HG03558 (cell line): Measurements from ENCODE around the gene CYP2S1.
"Not testable (repeated sequence)": the region's sequence is repeated elsewhere in the genome, so short reads cannot be mapped to it uniquely, and the experiment has no call there.

Experiments
- ATAC-seq: cut with Tn5 transposase; IDR thresholded peaks from one replicate; pipeline ENCODE4 v1.9.1; 2021; ENCODE audit warnings: moderate number of reproducible peaks; ENCODE audit not compliant: unreplicated experiment; ENCODE audit errors: extremely low read depth

Gene CYP2S1

DNA sequence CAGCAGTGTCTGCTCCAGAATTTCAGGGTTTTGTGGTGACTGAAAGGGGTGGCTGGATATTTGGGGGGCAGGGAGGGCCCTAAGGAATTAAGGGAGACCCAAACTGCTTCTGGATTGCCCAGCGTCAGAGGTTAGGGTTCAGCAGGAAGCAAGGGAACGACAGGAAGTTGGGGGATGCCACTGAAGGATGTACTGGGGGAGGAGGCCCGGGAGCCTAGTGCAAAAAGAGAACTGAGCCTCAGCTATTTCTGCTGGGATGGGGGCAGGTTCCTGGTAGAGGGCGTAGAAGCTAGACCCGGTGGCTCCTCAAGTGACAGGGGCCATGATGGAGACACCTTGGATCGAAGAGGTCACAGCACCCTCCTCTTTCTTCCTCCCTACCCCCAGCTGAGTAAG, 1.1 kb downstream of the CYP2S1 start:
- ATAC-seq = no peak

DNA sequence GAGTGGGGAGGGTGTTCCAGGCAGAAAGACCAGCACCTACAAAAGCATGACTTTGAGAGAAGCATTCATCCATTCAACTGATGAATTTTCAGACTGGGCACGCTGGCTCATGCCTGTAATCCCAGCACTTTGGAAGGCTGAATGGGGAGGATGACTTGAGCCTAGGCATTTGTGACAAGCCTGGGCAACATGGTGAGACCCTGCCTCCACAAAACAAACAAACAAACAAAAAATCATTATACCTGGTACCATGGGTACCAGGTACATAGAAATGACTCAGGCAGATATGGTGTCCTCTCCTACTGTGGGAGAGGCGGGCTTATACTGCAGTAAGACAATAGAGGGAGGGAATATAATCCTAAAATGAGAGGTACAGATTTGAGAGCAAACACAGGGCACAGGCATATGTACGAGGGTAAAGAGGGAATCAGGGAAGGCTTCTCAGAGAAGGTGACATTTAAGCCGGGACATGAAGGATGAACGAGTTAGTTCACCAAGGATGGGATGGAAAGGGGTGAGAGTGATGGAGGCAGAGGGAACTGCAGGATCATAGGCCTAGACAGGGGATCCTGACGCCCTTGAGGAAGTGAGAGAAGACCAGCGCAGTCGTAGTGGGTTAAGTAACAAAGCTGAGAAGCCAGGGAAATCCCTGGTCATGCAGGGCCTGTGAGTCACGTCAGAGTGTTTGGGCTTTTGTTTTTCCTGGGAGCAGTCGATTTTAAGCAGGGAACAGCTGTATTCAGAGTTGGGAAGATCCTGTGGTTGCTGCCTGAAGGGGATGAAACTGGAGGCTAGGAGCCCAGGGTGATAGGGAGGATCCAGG, 2.9 kb downstream of the CYP2S1 start:
- no peak for ATAC-seq

DNA sequence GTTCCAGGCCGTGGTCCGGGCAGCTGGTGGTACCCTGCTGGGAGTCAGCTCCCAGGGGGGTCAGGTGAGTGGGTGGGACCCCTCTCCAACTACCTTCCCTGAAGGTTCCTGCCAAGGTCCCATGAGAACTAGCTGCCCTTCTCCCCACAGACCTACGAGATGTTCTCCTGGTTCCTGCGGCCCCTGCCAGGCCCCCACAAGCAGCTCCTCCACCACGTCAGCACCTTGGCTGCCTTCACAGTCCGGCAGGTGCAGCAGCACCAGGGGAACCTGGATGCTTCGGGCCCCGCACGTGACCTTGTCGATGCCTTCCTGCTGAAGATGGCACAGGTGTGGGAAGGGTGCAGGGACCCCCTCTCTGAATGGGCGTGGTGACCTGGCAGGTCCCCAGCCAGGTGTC, 5.5 kb downstream of the CYP2S1 start:
- no peak for ATAC-seq

DNA sequence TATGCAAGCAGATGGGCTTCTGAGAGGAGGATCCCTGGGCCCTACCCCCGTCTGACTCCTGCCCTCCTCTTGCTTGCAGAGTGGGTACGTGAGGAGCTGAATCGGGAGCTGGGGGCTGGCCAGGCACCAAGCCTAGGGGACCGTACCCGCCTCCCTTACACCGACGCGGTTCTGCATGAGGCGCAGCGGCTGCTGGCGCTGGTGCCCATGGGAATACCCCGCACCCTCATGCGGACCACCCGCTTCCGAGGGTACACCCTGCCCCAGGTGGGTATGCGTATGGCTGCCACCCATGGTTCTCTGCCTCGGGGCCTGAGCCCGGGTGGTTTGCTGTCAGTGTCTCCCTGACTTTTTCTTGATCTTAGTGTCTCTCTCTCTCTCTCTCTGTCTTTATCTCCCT, 10.4 kb downstream of the CYP2S1 start:
- ATAC-seq = no peak

DNA sequence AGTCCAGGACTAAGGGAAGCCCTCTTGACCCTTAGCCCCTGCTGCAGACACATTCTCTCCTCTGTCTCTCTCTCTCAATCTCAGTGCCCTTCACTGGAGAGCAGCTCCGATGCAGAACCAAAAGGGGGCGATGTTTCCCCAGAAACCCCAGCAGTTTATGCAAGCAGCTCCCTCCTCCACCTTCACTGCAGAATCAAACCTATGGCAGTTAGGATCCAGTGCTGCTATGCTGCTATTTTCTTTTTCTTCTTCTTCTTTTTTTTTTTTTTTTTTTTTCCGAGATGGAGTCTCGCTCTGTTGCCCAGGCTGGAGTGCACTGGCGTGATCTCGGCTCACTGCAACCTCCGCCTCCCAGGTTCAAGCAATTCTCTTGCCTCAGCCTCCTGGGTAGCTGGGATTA, 11.3 kb downstream of the CYP2S1 start:
- ATAC-seq = not testable (repeated sequence)

DNA sequence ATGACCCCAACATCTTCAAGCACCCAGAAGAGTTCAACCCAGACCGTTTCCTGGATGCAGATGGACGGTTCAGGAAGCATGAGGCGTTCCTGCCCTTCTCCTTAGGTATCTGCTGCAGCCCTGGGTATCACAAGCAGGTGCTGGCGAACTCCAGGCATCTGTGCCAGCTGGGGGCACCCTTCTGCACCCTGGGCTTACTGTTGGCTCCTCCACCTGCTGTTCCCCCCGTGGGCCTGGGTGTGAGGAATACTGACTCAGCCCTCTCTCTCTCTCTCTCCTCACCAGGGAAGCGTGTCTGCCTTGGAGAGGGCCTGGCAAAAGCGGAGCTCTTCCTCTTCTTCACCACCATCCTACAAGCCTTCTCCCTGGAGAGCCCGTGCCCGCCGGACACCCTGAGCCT, 13.0 kb downstream of the CYP2S1 start:
- ATAC-seq = no peak

DNA sequence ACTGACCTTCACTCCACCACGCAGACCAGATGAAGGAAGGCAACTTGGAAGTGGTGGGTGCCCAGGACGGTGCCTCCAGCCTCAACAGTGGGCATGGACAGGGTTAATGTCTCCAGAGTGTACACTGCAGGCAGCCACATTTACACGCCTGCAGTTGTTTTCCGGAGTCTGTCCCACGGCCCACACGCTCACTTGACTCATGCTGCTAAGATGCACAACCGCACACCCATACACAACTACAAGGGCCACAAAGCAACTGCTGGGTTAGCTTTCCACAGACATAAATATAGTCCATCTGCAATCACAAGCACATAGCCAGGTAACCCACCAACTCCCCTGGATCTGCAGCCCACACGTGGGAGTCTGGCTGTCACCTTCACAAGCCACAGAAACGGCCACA, 13.4 kb downstream of the CYP2S1 start:
- no peak for ATAC-seq

DNA sequence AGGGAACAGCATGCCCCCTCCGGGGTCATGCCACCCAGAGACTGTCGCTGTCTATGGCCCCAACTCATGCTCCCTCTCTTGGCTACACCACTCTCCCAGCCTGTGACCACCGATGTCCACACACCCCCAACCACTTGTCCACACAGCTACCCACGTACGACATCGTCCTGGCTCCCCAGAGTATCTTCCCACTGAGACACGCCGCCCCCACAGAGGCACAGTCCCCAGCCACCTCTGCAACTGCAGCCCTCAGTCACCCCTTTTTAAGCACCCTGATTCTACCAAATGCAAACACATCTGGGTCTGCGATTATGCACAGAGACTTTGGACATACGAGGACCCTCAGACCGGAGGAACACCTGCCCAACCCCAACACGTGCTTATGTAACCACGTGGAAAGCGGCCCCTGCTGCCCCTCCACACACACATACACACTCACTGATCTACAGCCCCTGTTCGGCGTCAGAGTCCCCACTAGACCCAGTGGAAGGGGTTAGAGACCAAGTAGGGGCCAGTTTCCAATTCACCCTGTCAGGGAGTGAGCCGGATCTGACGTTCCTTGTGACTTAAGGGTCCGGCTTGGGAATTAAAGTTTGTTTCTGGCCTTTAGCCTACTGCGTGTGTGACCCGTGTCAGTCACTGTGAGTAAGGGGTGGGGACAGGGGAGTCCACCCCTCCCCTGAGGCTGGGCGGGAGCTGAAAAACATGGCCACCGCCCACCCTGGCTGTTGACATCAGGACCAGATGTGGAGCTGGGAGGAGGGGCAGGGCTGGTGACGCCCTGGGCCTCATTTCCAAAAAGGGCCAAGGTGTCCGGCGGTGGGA, 14.1 kb downstream of the CYP2S1 start:
- ATAC-seq = no peak

DNA sequence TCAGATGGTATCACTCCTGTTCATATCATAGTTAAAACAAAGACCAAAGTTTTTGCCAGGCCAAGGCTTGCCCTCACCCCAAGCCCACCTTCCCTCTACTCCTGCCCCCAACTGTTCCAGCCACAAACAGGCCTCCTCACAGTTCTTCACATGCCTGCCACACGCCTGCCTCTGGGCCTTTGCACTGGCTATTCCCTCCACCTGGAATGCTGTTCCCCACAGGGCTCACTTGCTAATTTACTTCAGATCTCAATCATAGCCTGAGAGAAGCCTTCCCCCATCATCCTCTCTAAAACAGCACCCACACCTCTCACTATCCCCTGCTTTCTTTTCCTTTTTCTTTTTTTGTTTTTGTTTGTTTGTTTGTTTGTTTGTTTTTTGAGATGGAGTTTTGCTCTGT, 21.1 kb downstream of the CYP2S1 start:
- ATAC-seq = no peak

DNA sequence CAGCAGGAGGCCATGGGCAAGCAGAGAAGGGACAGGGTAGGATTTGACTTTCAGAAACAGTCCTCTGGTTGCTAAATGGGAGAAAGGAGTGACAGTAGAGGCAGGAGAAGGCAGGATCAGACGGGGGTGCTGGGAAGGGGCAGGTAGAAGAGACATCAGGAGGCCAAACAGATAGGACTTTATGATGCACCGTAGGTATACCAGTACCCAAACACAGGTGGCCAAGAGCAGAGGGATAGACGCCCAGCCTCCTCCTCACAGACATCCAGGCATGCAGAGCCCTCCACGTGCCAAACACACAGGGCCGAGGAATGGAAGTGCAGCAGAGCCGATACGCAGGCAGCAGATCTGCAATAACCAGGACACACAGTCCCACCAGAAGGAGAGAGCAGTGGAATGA, 24.7 kb downstream of the CYP2S1 start:
- no peak for ATAC-seq

DNA sequence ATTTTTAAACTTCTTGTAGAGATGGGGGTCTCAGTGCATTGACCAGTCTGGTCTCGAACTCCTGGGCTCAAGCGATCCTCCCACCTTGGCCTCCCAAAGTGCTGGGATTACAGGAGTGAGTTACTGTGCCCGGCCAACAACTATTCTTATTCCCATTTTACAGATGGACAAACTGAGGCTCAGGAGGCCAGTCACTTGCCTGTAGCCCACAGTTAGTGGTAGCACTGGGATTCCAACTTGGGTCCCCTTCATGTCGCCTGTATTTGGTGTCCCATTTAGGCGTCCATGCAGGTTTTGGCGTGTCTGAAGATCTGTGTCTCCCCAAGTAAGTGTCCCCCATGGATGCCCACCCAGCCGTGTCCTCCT, 25.2 kb downstream of the CYP2S1 start:
- ATAC-seq = no peak

DNA sequence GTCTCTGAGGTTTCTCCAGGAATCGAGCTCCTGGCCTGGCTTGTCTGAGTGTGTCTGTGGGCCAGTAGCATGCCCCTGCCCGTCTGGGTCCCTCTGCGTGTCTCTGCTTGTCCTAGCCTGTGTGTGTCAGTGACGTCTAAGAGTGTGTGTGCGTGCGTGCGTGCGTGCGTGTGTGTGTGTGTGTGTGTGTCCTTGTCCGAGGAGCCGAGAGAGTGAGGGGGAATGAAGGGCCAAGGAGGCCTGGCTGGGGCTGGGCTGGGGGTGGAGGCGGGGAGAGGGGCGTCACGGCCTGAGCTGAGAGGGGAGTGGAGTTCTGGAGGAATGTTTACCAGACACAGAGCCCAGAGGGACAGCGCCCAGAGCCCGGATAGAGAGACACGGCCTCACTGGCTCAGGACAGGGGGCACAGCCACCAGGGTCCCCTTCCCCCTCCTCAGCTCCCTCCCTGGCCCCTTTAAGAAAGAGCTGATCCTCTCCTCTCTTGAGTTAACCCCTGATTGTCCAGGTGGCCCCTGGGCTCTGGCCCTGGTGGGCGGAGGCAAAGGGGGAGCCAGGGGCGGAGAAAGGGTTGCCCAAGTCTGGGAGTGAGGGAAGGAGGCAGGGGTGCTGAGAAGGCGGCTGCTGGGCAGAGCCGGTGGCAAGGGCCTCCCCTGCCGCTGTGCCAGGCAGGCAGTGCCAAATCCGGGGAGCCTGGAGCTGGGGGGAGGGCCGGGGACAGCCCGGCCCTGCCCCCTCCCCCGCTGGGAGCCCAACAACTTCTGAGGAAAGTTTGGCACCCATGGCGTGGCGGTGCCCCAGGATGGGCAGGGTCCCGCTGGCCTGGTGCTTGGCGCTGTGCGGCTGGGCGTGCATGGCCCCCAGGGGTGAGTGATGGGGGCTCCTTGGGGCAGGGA, 25.8 kb downstream of the CYP2S1 start, which contains the start of gene AXL:
Gene AXL, plus strand, starts transcription at position 609 of the 893 bp plus-strand sequence. Its CDS starts 170 bp downstream, at position 779.
- ATAC-seq = no peak

DNA sequence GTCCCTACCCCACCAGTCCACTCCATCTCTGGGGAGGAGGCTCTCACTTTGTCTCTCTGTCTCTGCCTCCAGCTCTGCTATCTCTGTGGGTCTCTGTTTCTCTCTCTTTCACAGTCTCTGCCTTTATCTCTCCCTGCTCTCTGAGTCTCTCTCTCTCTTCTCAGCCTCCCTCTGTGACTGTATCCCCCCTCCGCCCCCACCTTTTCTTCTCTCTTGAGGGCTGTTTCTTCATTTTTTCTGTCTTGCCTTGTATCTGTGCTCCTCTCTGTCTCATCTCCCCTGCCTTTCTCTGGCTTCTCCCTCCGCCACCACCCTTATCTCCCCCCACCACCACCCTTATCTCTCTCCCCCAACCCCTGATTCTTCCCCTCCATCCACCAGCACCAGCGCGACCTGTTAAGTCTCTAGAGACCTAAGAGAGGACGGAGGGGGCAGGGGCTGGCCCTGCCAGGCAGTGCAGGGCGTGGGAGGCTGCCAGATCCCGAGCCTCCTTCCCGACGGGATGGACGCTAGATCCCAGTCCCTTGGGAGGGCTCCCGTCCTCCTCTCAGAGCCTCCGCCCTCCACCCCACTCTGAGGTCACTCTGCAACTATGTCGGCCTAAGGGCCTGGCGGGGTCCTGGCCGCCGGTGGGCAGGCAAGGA, 27.0 kb downstream of the CYP2S1 start:
- ATAC-seq = no peak

DNA sequence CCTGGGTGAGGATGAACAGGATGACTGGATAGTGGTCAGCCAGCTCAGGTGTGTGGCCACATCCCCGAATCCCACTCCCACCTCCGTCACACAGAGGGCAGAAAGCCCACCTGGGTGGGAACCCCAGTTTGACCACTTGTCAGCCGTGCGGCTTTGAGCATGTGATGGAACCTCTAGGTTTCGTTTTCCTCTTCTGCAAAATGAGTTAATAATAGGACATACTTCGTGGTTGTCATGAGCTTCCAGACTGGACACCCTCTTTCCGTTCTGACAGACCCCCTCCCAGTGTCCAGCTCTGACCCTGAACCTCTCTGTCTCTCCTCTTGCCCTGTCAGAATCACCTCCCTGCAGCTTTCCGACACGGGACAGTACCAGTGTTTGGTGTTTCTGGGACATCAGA, 27.8 kb downstream of the CYP2S1 start:
- ATAC-seq = no peak

DNA sequence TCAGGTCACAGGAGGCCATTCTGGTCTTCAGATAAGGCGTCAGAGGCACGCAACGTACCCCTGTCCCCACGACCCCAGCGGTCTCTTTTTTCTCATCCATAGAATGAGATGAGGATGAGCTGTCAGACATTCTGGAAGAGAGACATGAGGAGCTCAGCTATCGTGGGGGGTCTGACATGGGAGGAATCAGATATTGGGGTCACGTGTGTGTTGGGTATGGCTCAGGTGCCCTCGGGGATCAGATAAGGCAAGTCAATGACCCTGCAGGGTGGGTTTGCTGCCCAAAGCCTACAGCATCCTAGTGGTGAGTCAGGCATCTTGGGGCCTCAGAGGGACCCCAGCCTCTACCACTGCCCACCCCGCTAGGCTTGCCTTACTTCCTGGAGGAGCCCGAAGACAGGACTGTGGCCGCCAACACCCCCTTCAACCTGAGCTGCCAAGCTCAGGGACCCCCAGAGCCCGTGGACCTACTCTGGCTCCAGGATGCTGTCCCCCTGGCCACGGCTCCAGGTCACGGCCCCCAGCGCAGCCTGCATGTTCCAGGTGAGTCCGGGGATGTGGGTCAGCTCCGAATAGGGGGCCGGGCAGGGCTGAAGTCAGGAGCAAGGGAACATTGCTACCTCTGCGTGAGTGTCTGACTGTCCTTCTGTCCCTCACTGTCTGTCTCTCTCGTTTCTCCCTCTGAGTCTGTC, 28.6 kb downstream of the CYP2S1 start:
- ATAC-seq = no peak

DNA sequence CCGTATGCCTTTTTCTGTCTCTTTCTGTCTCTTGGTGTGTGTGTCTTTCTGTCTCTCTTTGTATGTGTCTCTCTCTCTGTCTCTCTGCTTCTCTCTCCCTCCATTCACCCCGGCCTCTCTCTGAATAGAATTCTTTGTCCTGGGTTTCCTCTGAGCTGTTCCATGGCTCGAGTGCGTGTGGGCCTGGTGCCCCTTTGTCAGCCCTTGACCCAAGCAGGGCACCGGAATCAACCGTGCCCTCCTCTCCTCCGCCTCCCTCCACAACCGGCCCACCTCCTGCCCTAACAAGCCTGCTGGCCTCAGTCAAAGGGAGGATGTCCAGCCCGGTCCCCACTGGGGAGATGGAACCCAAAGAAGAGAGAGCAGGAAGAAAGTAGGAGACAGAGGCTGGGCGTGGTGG, 29.2 kb downstream of the CYP2S1 start:
- ATAC-seq = no peak

DNA sequence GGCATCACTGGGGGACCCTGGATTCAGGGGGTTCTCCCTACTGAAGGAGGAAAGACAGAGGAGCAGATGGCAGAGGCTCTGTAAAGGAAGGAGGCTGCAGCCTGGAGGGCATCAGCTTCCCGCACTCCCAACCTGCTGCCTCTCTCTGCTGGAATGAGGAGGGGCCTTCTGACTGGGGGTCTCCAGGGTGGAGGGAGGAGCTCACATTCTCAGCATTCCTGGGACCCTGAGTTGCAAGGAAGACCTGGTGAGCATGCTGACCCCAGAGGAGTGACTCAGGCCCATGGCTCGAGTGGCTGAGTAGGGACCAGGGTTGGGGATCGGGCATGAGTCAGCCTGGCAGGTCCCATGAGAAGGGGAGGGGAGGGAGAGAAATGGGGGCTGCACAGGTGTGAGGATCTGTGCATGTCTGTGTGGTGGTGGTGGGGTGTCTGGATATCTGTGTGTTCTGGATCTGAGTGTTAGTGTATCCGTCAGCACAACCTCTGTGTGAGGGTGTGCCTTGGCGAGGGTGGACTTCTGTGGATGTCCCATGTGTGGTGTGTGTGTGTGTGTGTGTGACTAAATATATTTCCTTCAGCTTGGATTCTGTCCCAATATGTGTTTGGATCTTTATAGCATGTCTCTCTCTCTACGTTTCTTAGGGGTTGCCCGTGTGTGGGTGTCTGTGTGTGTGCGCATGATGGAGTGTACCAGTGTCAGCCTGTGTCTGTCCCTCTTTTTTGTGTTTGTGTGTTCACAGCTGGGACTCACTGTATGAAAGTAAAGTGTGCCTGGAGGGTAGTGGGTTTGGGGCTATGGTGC, 30.6 kb downstream of the CYP2S1 start:
- ATAC-seq = no peak

DNA sequence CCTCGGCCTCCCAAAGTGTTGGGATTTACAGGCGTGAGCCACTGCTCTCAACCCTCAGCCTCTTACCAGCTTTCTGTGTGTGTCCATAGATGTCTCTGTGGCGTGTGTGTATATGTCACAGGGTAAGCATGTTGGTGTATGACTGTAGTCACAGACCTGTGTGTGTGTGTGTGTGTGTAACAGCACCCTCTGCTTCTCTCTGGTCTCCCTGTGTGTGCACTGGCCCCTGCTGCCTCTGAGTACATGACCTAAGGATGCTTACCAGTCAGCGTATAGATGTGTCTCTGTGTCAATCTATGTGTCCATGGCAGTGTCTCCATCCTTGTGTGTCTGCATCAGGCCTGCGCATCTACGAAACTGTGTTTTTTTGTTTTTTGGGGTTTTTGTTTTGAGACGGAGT, 31.6 kb downstream of the CYP2S1 start:
- no peak for ATAC-seq
